HEK293 (cell line): ENCODE data around the gene NUMBL.

Source experiments
- CTCF ChIA-PET: fragments of 350-600 bp; formaldehyde crosslinking; extraction: SDS; loops from one replicate; lab custom pipeline; 2021; ENCODE audit warnings: antibody characterized with exemption; lab: Yijun Ruan, JAX
- POLR2A ChIA-PET: fragments of 300-600 bp; formaldehyde crosslinking; extraction: SDS; loops from one replicate; lab custom pipeline; 2020; ENCODE audit warnings: antibody characterized with exemption, inconsistent platforms; lab: Yijun Ruan, JAX
- H3K27ac ChIP-seq: fragments of 200-500 bp; sonication (Bioruptor generic); 2 replicates; pipeline ENCODE4 v1.5.1; 2014; ENCODE audit warnings: low read depth, low read length, control low read depth, inconsistent platforms; ENCODE audit errors: extremely low read depth
- H3K36me3 ChIP-seq, 2 experiments: fragments of 200-500 bp in 1 of 2; sonication (Bioruptor generic) in 1 of 2; 1 replicate in 1 of 2; 2 replicates in 1 of 2; pipeline ENCODE4 v1.5.1; 2014 to 2017; ENCODE audit warnings: inconsistent platforms in 2 of 2, low read length in 2 of 2; ENCODE audit not compliant: control insufficient read depth in 2 of 2, insufficient read depth in 1 of 2
- H3K4me1 ChIP-seq: fragments of 200-500 bp; sonication (Bioruptor generic); 2 replicates; pipeline ENCODE4 v1.5.1; 2014; ENCODE audit warnings: mild to moderate bottlenecking, low read length, inconsistent platforms; ENCODE audit not compliant: control insufficient read depth, insufficient read depth
- H3K4me3 ChIP-seq: 2 replicates; pipeline ENCODE4 v1.5.1; 2011; ENCODE audit warnings: low read depth, mild to moderate bottlenecking, control low read depth, low read length, moderate library complexity
- H3K9me3 ChIP-seq: fragments of 200-500 bp; sonication (Bioruptor generic); 2 replicates; pipeline ENCODE4 v1.5.1; 2014; ENCODE audit warnings: low read depth, low read length, inconsistent platforms; ENCODE audit not compliant: control insufficient read depth, insufficient read depth
- EGR2 ChIP-seq: fragments of 450-650 bp; formaldehyde crosslinking; IDR thresholded peaks from 2 replicates; pipeline ENCODE4 v1.5.1; 2016; ENCODE audit warnings: low read depth, missing biosample characterization, missing genetic modification characterization
- GLIS1 ChIP-seq: fragments of 450-650 bp; formaldehyde crosslinking; IDR thresholded peaks from 2 replicates; pipeline ENCODE4 v1.5.1; 2016; ENCODE audit warnings: missing biosample characterization, missing genetic modification characterization
- GLIS2 ChIP-seq: fragments of 450-650 bp; formaldehyde crosslinking; IDR thresholded peaks from 2 replicates; pipeline ENCODE4 v1.5.1; 2016; ENCODE audit warnings: missing biosample characterization, missing genetic modification characterization
- KLF1 ChIP-seq: fragments of 450-650 bp; formaldehyde crosslinking; IDR thresholded peaks from 2 replicates; pipeline ENCODE4 v1.5.1; 2016; ENCODE audit warnings: missing biosample characterization, missing genetic modification characterization
- SCRT1 ChIP-seq: fragments of 450-650 bp; formaldehyde crosslinking; IDR thresholded peaks from 2 replicates; pipeline ENCODE4 v1.5.1; 2016; ENCODE audit warnings: missing biosample characterization, missing genetic modification characterization, borderline replicate concordance
- TRIM28 ChIP-seq: IDR thresholded peaks from 2 replicates; pipeline ENCODE4 v1.6.1; 2011; ENCODE audit warnings: low read length, control low read depth, borderline replicate concordance
- ZBTB17 ChIP-seq: fragments of 450-650 bp; formaldehyde crosslinking; IDR thresholded peaks from 2 replicates; pipeline ENCODE4 v1.5.1; 2016; ENCODE audit warnings: missing biosample characterization, missing genetic modification characterization
- ZFHX2 ChIP-seq: fragments of 450-650 bp; formaldehyde crosslinking; conservative IDR thresholded peaks from 2 replicates; pipeline ENCODE4 v1.5.1; 2016; ENCODE audit warnings: missing biosample characterization, missing genetic modification characterization
- ZNF157 ChIP-seq: fragments of 450-650 bp; formaldehyde crosslinking; IDR thresholded peaks from 2 replicates; pipeline ENCODE4 v1.5.1; 2016; ENCODE audit warnings: missing biosample characterization, missing genetic modification characterization
- ZNF266 ChIP-seq: fragments of 450-650 bp; formaldehyde crosslinking; IDR thresholded peaks from 2 replicates; pipeline ENCODE4 v1.5.1; 2016; ENCODE audit warnings: missing biosample characterization, missing genetic modification characterization, low read depth
- ZNF341 ChIP-seq: fragments of 450-650 bp; formaldehyde crosslinking; IDR thresholded peaks from 2 replicates; pipeline ENCODE4; 2016; ENCODE audit warnings: low read depth, missing biosample characterization, missing genetic modification characterization
- ZNF366 ChIP-seq: fragments of 450-650 bp; formaldehyde crosslinking; conservative IDR thresholded peaks from 2 replicates; pipeline ENCODE4 v1.5.1; 2016; ENCODE audit warnings: missing biosample characterization, missing genetic modification characterization
- ZNF37A ChIP-seq: fragments of 450-650 bp; IDR thresholded peaks from 2 replicates; pipeline ENCODE4 v1.5.1; 2018; ENCODE audit warnings: missing biosample characterization, missing genetic modification characterization
- ZNF518A ChIP-seq: fragments of 450-650 bp; formaldehyde crosslinking; conservative IDR thresholded peaks from 2 replicates; pipeline ENCODE4 v1.5.1; 2016; ENCODE audit warnings: low read depth, missing biosample characterization, missing genetic modification characterization
- ZNF561 ChIP-seq: fragments of 450-650 bp; IDR thresholded peaks from 2 replicates; pipeline ENCODE4 v1.5.1; 2018; ENCODE audit warnings: missing biosample characterization, missing genetic modification characterization, borderline replicate concordance
- ZNF623 ChIP-seq: fragments of 450-650 bp; formaldehyde crosslinking; IDR thresholded peaks from 2 replicates; pipeline ENCODE4 v1.5.1; 2016; ENCODE audit warnings: missing biosample characterization, missing genetic modification characterization
- ZNF76 ChIP-seq: fragments of 450-650 bp; formaldehyde crosslinking; IDR thresholded peaks from 2 replicates; pipeline ENCODE4; 2016; ENCODE audit warnings: low read depth, missing biosample characterization, missing genetic modification characterization, borderline replicate concordance
- TF ChIP-seq, protein P1 (sequence below): fragments of 450-650 bp; formaldehyde crosslinking; IDR thresholded peaks from 2 replicates; pipeline ENCODE4 v1.5.1; 2016; ENCODE audit warnings: missing biosample characterization, missing genetic modification characterization
- TF ChIP-seq, protein P2 (sequence below): fragments of 450-650 bp; formaldehyde crosslinking; IDR thresholded peaks from 2 replicates; pipeline ENCODE4 v1.5.1; 2016; ENCODE audit warnings: missing biosample characterization, missing genetic modification characterization, low read depth

Gene NUMBL

GRCh38 chr19:40640744-40641143 is 49.7 kb downstream of the NUMBL start:
- H3K9me3 ChIP-seq: peaks cover 4% of the 10 kb centered on the region
- ChIA-PET POLR2A (interaction anchor here (0.6 to 0.8 kb wide), 2 partner anchors 35 to 38 kb away, joined by 6 to 9 read pairs; no protein-coding TSS in a partner anchor), CTCF (interaction anchor here (0.7 to 0.9 kb wide), 2 partner anchors 92 to 406 kb away, joined by 3 to 5 read pairs; no protein-coding TSS in a partner anchor)
- TF ChIP-seq ZNF37A (tag by site-specific recombination): no peak
- peak; percentile 89 for TF ChIP-seq GLIS1
- TF ChIP-seq, protein P1, sequence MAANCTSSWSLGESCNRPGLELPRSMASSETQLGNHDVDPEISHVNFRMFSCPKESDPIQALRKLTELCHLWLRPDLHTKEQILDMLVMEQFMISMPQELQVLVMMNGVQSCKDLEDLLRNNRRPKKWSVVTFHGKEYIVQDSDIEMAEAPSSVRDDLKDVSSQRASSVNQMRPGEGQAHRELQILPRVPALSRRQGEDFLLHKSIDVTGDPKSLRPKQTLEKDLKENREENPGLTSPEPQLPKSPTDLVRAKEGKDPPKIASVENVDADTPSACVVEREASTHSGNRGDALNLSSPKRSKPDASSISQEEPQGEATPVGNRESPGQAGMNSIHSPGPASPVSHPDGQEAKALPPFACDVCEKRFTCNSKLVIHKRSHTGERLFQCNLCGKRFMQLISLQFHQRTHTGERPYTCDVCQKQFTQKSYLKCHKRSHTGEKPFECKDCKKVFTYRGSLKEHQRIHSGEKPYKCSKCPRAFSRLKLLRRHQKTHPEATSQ (tag by site-specific recombination): no peak
- TF ChIP-seq ZNF76 (tag by site-specific recombination): no peak
- TF ChIP-seq, protein P2, sequence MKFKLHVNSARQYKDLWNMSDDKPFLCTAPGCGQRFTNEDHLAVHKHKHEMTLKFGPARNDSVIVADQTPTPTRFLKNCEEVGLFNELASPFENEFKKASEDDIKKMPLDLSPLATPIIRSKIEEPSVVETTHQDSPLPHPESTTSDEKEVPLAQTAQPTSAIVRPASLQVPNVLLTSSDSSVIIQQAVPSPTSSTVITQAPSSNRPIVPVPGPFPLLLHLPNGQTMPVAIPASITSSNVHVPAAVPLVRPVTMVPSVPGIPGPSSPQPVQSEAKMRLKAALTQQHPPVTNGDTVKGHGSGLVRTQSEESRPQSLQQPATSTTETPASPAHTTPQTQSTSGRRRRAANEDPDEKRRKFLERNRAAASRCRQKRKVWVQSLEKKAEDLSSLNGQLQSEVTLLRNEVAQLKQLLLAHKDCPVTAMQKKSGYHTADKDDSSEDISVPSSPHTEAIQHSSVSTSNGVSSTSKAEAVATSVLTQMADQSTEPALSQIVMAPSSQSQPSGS (tag by site-specific recombination): no peak
- no peak for TF ChIP-seq ZNF157
- TF ChIP-seq GLIS2 (tag by site-specific recombination): peak; percentile 49
- no peak for TF ChIP-seq ZNF341 (tag by site-specific recombination)
- no peak for TF ChIP-seq ZNF518A (tag by site-specific recombination)
- no peak for TF ChIP-seq ZNF561 (tag by site-specific recombination)
- TF ChIP-seq TRIM28: no peak
- peak; percentile 78 for TF ChIP-seq ZFHX2 (tag by site-specific recombination)
- TF ChIP-seq EGR2: peak; percentile 82
- TF ChIP-seq SCRT1 (tag by site-specific recombination): no peak
- TF ChIP-seq ZNF366: peak; percentile 34; the same call in 1 of the 2 replicates
- no peak for TF ChIP-seq ZBTB17
- no peaks in the 10 kb centered on the region; a peak in 1 of 3 replicates for H3K36me3 ChIP-seq
- no peak overlapping the region for H3K27ac ChIP-seq
- H3K4me3 ChIP-seq: no peak overlapping the region
- H3K4me1 ChIP-seq: peaks cover 10% of the 10 kb centered on the region

- Histone ChIP-seq H3K27ac (peak overlapping the region; percentile 37; the same call in 1 of the 2 replicates), H3K4me1 (peaks cover 4% of the 10 kb centered on the region), H3K9me3 (peaks cover 4% of the 10 kb centered on the region), H3K36me3 (no peaks in the 10 kb centered on the region; a peak in 1 of 3 replicates), H3K4me3 (no peak overlapping the region)
- ChIA-PET POLR2A (interaction anchor here (1.8 kb wide), 1 partner anchor 35 kb away, joined by 5 read pairs; no protein-coding TSS in a partner anchor), CTCF (interaction anchor here (0.7 to 11.7 kb wide), 4 partner anchors 38 to 705 kb away, joined by 3 to 470 read pairs (median 4); partner anchors contain the start of gene LTBP4)
- TF ChIP-seq KLF1 (tag by site-specific recombination) (no peak), ZNF266 (tag by site-specific recombination) (0 out of 2 replicates have a peak, but pooled peaks have one; percentile 0), ZNF623 (tag by site-specific recombination) (peak; percentile 96)
Observed at GRCh38 chr19:40639638-40639982, 50.8 kb downstream of the NUMBL start.
